K562 (cell line): ENCODE measurements around the gene OSGEP. TPM values are rescaled to one million over a fixed set of nuclear protein-coding genes. Genes with fewer than 3 reads are reported as not detected.

Source experiments
- ATAC-seq: fragments of 200-7000 bp; cut with Tn5 transposase; 3 replicates; pipeline ENCODE4 v1.9.1; 2020; ENCODE audit warnings: moderate library complexity
- BruUV-seq: library from RNA; stranded (reverse); fragments of 400-500 nt; replicated peaks from 2 replicates; lab custom pipeline; 2021; lab: Mats Ljungman, UMichigan
- CTCF ChIA-PET: fragments of 300-600 bp; formaldehyde crosslinking; extraction: SDS; loops from one replicate; lab custom pipeline; 2021; ENCODE audit warnings: low intra/inter-chr PET ratio; lab: Yijun Ruan, JAX
- POLR2A ChIA-PET: fragments of 300-600, 350-650 bp; sonication (Branson Sonifier 250); formaldehyde crosslinking; extraction: SDS; loops from one replicate; lab custom pipeline; 2021; ENCODE audit warnings: antibody characterized with exemption, inconsistent platforms; lab: Yijun Ruan, JAX
- DNase-seq, 4 experiments: peaks; one replicate each; pipeline versions ENCODE4 v3.0.0 to v3.0.0-alpha.2; 2011 to 2018; ENCODE audit warnings: low spot score in 3 of 4, mixed read lengths in 3 of 4; ENCODE audit errors: extremely low read depth in 1 of 4
- FAIRE-seq: peaks from 2 replicates; lab custom pipeline; 2011; peaks lifted over from hg19 to GRCh38; lab: Jason Lieb, UNC
- H2AFZ ChIP-seq: 2 replicates; pipeline ENCODE4 v1.6.0; 2011; ENCODE audit warnings: low read depth, low read length, control low read depth, inconsistent platforms
- H3K27ac ChIP-seq: fragments of 200-600 bp; 3 replicates; pipeline ENCODE4 v1.8.0; 2011; ENCODE audit warnings: low read depth, mild to moderate bottlenecking, control low read depth, inconsistent platforms, low read length, moderate library complexity, mixed read lengths; ENCODE audit errors: extremely low read depth
- H3K27me3 ChIP-seq, 2 experiments: fragments of 300-600 bp in 1 of 2; 2 replicates in 1 of 2; 3 replicates in 1 of 2; pipeline versions ENCODE4 v1.6.0 to v1.8.0; 2011; ENCODE audit warnings: inconsistent platforms in 2 of 2, low read length in 2 of 2, mild to moderate bottlenecking in 1 of 2, mixed read lengths in 1 of 2, moderate library complexity in 1 of 2; ENCODE audit not compliant: control insufficient read depth in 2 of 2, insufficient read depth in 2 of 2
- H3K36me3 ChIP-seq: fragments of 300-600 bp; 3 replicates; pipeline ENCODE4 v1.8.0; 2011; ENCODE audit warnings: mild to moderate bottlenecking, low read length, inconsistent platforms; ENCODE audit not compliant: control insufficient read depth, insufficient read depth
- H3K4me1 ChIP-seq, 2 experiments: fragments of 200-600 bp in 1 of 2; replicated peaks in 1 of 2; 2 replicates in 1 of 2; 3 replicates in 1 of 2; pipeline versions ENCODE4 v1.5.1 to v1.8.0; 2011; ENCODE audit warnings: inconsistent platforms in 2 of 2, low read length in 2 of 2, mild to moderate bottlenecking in 1 of 2, mixed read lengths in 1 of 2, moderate library complexity in 1 of 2; ENCODE audit not compliant: control insufficient read depth in 2 of 2, insufficient read depth in 2 of 2
- H3K4me2 ChIP-seq: 2 replicates; pipeline ENCODE4 v1.6.1; 2011; ENCODE audit warnings: low read length, control low read depth, inconsistent platforms, mixed read lengths; ENCODE audit not compliant: insufficient read depth
- H3K4me3 ChIP-seq: fragments of 200-600 bp; sonication (generic), shearing (Covaris generic); 2 replicates; pipeline ENCODE4 v1.5.1; 2016; ENCODE audit warnings: control low read depth, inconsistent platforms
- H3K79me2 ChIP-seq: fragments of 200-600 bp; 3 replicates; pipeline ENCODE4 v1.8.0; 2011; ENCODE audit warnings: low read length, inconsistent platforms; ENCODE audit not compliant: control insufficient read depth, insufficient read depth
- H3K9ac ChIP-seq, 2 experiments: 2 replicates each; pipeline versions ENCODE4 v1.6.0 to v1.6.1; 2011; ENCODE audit warnings: low read depth in 2 of 2, low read length in 2 of 2, control low read depth in 1 of 2, inconsistent platforms in 1 of 2, mild to moderate bottlenecking in 1 of 2, mixed read lengths in 1 of 2; ENCODE audit not compliant: insufficient read depth in 1 of 2
- H3K9me1 ChIP-seq: one replicate; pipeline ENCODE4 v1.6.0; 2011; ENCODE audit warnings: inconsistent platforms, mild to moderate bottlenecking, low read length, moderate library complexity; ENCODE audit not compliant: control insufficient read depth, insufficient read depth
- H3K9me3 ChIP-seq: replicated peaks from 2 replicates; pipeline ENCODE4 v1.5.1; 2011; ENCODE audit warnings: low read depth, low read length, inconsistent platforms; ENCODE audit not compliant: control insufficient read depth, insufficient read depth
- H4K20me1 ChIP-seq: replicated peaks from 2 replicates; pipeline ENCODE4 v1.6.1; 2011; ENCODE audit warnings: low read length, inconsistent platforms, mixed read lengths; ENCODE audit not compliant: control insufficient read depth, insufficient read depth
- ATF7 ChIP-seq: fragments of 450-650 bp; IDR thresholded peaks from 2 replicates; pipeline ENCODE4 v1.7.1; 2014; ENCODE audit warnings: mild to moderate bottlenecking, moderate library complexity
- BRD9 ChIP-seq: fragments of 450-650 bp; IDR thresholded peaks from 2 replicates; pipeline ENCODE4 v1.6.1; 2018; ENCODE audit warnings: low read depth; ENCODE audit not compliant: partially characterized antibody
- CHD4 ChIP-seq: fragments of 200-600 bp; sonication (generic); IDR thresholded peaks from 3 replicates; pipeline ENCODE4 v1.6.1; 2012; ENCODE audit warnings: low read depth, mild to moderate bottlenecking, mixed read lengths, low read length, inconsistent platforms; ENCODE audit not compliant: insufficient read depth, insufficient replicate concordance, poor library complexity, severe bottlenecking
- DIDO1 ChIP-seq: fragments of 450-650 bp; IDR thresholded peaks from 2 replicates; pipeline ENCODE4 v1.6.1; 2016; ENCODE audit warnings: low read depth, missing biosample characterization, missing genetic modification characterization
- E2F4 ChIP-seq: sonication (generic); formaldehyde crosslinking; IDR thresholded peaks from 2 replicates; pipeline ENCODE4 v1.8.0; 2022; ENCODE audit warnings: mild to moderate bottlenecking, low read depth, missing genetic modification reagents
- KAT8 ChIP-seq: fragments of 450-650 bp; IDR thresholded peaks from 2 replicates; pipeline ENCODE4 v1.6.1; 2016; ENCODE audit warnings: low read depth, mild to moderate bottlenecking
- KDM2B ChIP-seq: fragments of 250-450 bp; sonication (Bioruptor Pico); IDR thresholded peaks from 2 replicates; pipeline ENCODE4 v1.8.0; 2021; ENCODE audit warnings: mild to moderate bottlenecking, moderate library complexity
- MYC ChIP-seq, 2 experiments: fragments of 250-450 bp in 1 of 2; sonication (Bioruptor Pico) in 1 of 2; IDR thresholded peaks; 2 replicates each; pipeline versions ENCODE4 v1.5.1 to v1.6.1; 2012 to 2021; ENCODE audit warnings: low read depth in 2 of 2, borderline replicate concordance in 1 of 2, improper control_type of control experiment in 1 of 2, low read length in 1 of 2, mild to moderate bottlenecking in 1 of 2, moderate library complexity in 1 of 2
- NCOA4 ChIP-seq: fragments of 450-650 bp; IDR thresholded peaks from 2 replicates; pipeline ENCODE4 v1.6.1; 2018; ENCODE audit warnings: mild to moderate bottlenecking; ENCODE audit not compliant: partially characterized antibody
- ZBTB33 ChIP-seq: sonication (generic); formaldehyde crosslinking; IDR thresholded peaks from 2 replicates; pipeline ENCODE4 v1.8.1; 2023; ENCODE audit warnings: mild to moderate bottlenecking, missing genetic modification reagents
- ZNF224 ChIP-seq: sonication (generic); formaldehyde crosslinking; IDR thresholded peaks from 2 replicates; pipeline ENCODE4 v1.8.0; 2022; ENCODE audit warnings: mild to moderate bottlenecking, missing genetic modification reagents
- ZNF778 ChIP-seq: fragments of 450-650 bp; formaldehyde crosslinking; IDR thresholded peaks from 2 replicates; pipeline ENCODE4 v1.4.0; 2020; ENCODE audit warnings: mild to moderate bottlenecking, moderate library complexity
- WGBS: fragments of 100-300 bp; shearing (Covaris generic); methylation state at CpG from one replicate; pipeline ENCODE4 v1.1.6; 2016; ENCODE audit warnings: low coverage, mixed read lengths; ENCODE audit not compliant: insufficient coverage; ENCODE audit errors: missing lambda C conversion rate; 5-methylcytosine and 5-hydroxymethylcytosine counted together
- in situ Hi-C: fragments of 300-500 bp; cut with MboI; formaldehyde crosslinking; loops from 4 replicates; pipeline ENCODE4 v1.15.0; 2018; ENCODE audit warnings: inconsistent platforms, mixed read lengths
- intact Hi-C: fragments of 100-400 bp; cut with micrococcal nuclease; formaldehyde crosslinking; loops from 2 replicates; pipeline ENCODE4 v1.14.2; 2022
- polyA plus RNA-seq, 8 experiments: library from polyadenylated mRNA; depleted of rRNA in 4 of 8; stranded (reverse) in 5 of 8; unstranded in 3 of 8; fragments of >200 nt; fragmentation: Nextera tagmentation in 2 of 8; fragmentation: Illumina TruSeq in 1 of 8; extraction: Ambion mirVana in 2 of 8; extraction: Trizol in 1 of 8; gene quantifications; 2 replicates each; pipeline versions ENCODE4 v1.2.1 to v1.2.3, GENCODE V29; 2011 to 2014; ENCODE audit warnings: inconsistent platforms in 1 of 8, missing spikeins in 1 of 8
- total RNA-seq, 7 experiments: library from RNA; depleted of rRNA in 6 of 7; stranded (reverse); fragments of >200 nt in 6 of 7; fragmentation: Illumina TruSeq in 2 of 7; extraction: Trizol in 2 of 7; gene quantifications; 2 replicates each; pipeline versions ENCODE4 v1.2.1 to v1.2.3, GENCODE V29; 2011 to 2021; ENCODE audit warnings: low replicate concordance in 1 of 7
- TF ChIP-seq, protein P1 (sequence below): IDR thresholded peaks from 2 replicates; pipeline ENCODE4 v1.6.1; 2016; ENCODE audit warnings: missing genetic modification characterization, missing compliant biosample characterization

The OSGEP gene
- total and polyA plus RNA-seq, 9 of the 15 experiments (the other 6 are each of a cell fraction or from before 2014, with no cell fraction given), result 32.1 to 59.2 (median 44.1) TPM

DNA sequence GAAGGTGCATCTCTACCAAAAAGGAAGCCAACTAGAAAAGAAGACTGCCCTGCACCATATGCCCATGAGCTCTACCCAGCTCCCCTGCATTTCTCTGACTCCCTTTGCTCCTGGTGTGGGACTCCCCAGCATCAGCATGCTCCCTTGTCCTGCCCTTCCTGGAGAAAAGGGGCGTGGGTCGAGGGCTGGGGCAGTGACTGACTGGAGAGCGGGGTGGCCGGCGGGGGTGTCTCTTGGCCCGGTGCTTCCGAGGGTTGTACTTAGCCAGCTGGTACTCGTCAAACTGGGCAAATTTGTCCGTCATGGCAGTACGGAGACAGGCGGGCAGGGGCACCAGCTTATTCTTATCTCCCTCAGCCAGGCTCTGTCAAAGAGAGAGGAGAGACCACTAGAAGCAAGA is 51.1 kb downstream of the OSGEP start:
- H3K9me3 ChIP-seq, result no peaks in the 10 kb centered on the region
- intact Hi-C loops, result no loop called here

More for the DNA sequence above, 51.1 kb downstream of the OSGEP start:
- 82% methylated on average over 11 of the region's 11 CpGs for WGBS
- Histone ChIP-seq H3K4me2 (no peak overlapping the region), H3K4me3 (no peak overlapping the region), H2AFZ (no peak overlapping the region), H3K4me1 (no peaks in the 10 kb centered on the region; a peak in 1 of 5 replicates), H3K27ac (no peak overlapping the region), H3K79me2 (no peaks in the 10 kb centered on the region), H3K27me3 (no peaks in the 10 kb centered on the region), H3K9ac (no peak overlapping the region), H3K36me3 (peaks cover 31% of the 10 kb centered on the region; the same call in 2 of the 3 replicates), H4K20me1 (no peaks in the 10 kb centered on the region), H3K9me1 (peaks cover 3% of the 10 kb centered on the region)
- CTCF ChIA-PET, result no interaction called here
- no peak for DNase-seq
- FAIRE-seq, result no peak
- POLR2A ChIA-PET, result no interaction called here
- BruUV-seq, result no TSS peak
- in situ Hi-C loops, result no loop called here
- ATAC-seq, result no peak
- TF ChIP-seq ATF7 (no peak), E2F4 (CRISPR knock-in tag) (no peak), NCOA4 (no peak), DIDO1 (tag) (no peak), KAT8 (no peak), ZNF778 (no peak), KDM2B (no peak), MYC (IDR thresholded peaks at IDR 0.05; ENCODE audit: low read depth, low read length) (no peak), MYC (CRISPR knock-in tag; IDR thresholded peaks at IDR 0.05; ENCODE audit: borderline replicate concordance, low read depth) (no peak), ZNF224 (CRISPR knock-in tag) (no peak), BRD9 (no peak), ZBTB33 (CRISPR knock-in tag) (no peak), CHD4 (no peak)
- TF ChIP-seq, protein P1, sequence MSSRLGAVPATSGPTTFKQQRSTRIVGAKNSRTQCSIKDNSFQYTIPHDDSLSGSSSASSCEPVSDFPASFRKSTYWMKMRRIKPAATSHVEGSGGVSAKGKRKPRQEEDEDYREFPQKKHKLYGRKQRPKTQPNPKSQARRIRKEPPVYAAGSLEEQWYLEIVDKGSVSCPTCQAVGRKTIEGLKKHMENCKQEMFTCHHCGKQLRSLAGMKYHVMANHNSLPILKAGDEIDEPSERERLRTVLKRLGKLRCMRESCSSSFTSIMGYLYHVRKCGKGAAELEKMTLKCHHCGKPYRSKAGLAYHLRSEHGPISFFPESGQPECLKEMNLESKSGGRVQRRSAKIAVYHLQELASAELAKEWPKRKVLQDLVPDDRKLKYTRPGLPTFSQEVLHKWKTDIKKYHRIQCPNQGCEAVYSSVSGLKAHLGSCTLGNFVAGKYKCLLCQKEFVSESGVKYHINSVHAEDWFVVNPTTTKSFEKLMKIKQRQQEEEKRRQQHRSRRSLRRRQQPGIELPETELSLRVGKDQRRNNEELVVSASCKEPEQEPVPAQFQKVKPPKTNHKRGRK (tag), result no peak
- TF ChIP-seq, all 486 proteins: peak for 0
